HG03103 (cell line): ENCODE measurements around the gene DEFB127.
"Not testable (repeated sequence)": the region's sequence is repeated elsewhere in the genome, so short reads cannot be mapped to it uniquely, and the experiment has no call there.

Source experiments
- ATAC-seq: cut with Tn5 transposase; IDR thresholded peaks from one replicate; pipeline ENCODE4 v1.9.1; 2021; ENCODE audit warnings: low read depth; ENCODE audit not compliant: unreplicated experiment

Gene DEFB127, protein sequence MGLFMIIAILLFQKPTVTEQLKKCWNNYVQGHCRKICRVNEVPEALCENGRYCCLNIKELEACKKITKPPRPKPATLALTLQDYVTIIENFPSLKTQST

DNA sequence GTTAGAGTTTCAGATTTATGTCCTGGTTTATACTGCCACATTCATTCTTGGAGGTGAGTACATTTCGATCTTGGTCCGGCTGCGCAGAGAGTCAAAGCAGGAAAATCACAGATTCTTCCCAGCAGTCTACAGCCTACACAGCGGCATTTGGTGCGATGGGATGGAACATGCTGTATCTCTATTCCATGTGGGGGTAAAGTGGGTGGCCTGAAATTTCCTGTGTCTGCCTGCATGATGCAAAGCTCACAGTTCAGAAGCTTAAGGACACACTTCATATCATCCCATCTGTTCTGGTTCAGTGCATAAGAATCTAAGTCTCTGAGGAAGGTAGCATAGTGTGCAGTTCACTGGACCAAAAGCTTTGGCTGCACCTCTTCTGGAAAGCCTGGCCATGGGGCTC is at the start of gene DEFB127:
Gene DEFB127, plus strand, starts transcription at position 301 of the 400 bp plus-strand sequence. Its CDS starts 91 bp downstream, at position 392.
- no peak for ATAC-seq

GRCh38 chr20:112396-112795 is 44.9 kb upstream of the DEFB127 start:
- no peak for ATAC-seq

GRCh38 chr20:117518-117917 is 39.7 kb upstream of the DEFB127 start:
- no peak for ATAC-seq

DNA sequence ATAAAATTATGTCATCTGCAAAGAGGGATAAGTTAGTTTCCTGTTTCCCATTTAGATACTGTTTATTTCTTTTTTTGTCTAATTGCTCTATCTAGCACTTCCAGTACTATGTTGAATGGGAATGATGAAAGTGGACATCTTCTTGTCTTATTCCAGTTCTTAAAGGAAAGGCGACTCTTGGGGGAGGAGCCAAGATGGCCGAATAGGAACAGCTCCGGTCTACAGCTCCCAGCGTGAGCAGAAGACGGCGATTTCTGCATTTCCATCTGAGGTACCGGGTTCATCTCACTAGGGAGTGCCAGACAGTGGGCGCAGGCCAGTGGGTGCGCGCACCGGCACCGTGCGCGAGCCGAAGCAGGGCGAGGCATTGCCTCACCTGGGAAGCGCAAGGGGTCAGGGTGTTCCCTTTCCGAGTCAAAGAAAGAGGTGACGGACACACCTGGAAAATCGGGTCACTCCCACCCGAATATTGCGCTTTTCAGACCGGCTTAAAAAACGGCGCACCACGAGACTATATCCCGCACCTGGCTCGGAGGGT is 27.4 kb upstream of the DEFB127 start:
- not testable (repeated sequence) for ATAC-seq

DNA sequence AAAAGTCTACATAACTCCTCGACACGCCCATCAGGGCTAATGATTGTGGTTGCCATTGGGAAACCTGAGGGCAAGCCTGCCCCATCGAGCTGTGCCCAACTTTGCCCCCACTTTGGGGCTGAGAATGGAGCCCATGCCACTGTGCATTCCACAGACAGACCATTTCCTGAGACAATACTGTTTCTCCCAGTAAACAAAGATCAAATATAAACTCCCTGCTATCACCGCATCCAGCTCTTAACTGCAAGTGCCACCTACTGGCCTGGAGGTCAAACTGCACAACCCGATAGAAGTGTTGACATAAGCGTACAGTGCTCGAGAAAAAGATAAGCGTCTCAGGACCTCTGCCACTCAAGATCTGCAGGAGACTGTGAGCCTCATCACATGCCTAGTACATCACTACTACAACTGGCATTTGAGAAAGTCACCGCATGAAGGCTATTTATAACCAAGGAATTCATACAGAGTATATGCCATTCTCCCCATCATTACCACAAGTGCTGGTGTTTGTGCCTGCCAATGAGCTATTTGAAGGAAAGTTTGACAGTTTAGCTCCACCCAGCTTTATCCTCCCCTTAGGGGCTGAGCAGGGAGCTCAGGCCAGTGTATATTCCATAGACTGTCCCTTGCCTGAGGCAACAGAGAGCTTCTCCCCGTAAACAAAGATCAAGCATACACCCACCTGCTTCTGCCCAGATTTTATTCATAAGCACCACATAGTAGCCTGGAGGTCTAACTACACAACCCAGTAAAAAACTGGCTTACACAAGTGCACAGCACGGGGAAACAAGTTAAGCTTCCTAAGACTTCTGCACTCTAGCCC is 19.4 kb upstream of the DEFB127 start:
- ATAC-seq, result no peak

DNA sequence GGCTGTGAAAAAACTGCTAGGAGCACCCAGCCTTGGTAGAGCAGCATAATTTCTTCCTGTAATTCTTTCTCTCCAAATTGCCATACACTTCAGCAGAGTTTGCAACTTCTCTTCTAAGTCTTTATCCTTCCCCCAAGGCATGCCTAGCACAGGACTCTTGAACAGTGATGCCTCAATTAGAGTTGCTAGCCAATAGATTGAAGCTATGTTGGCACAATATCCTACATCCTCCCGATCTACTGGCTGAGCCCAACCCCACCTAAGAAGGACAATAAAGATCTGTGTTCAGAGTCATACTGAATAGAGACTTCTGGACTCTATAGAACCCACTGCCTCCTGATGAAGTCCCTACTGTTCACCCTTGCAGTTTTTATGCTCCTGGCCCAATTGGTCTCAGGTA is 15.0 kb upstream of the DEFB127 start, which contains the start of gene DEFB126:
Gene DEFB126, plus strand, starts transcription at position 301 of the 400 bp plus-strand sequence. Its CDS starts 39 bp downstream, at position 340.
- no peak for ATAC-seq

DNA sequence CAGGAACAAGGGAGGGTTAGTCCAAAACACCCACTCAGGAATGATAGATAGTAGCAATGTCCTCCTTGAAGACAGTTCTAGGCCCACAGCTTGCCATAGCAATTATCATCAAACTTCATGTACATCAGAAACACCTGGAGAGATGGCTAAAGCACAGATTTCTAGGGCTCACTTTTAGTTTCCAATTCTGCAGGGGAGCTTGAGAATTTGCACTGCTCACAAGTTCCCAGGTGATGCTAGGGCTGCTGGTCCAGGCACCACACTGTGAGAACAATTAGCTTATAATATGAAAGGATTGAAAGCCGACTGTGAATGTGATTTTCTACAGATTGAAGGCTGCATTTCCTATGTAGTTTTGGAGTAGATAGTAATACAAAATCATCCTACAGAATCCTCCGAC is 11.4 kb upstream of the DEFB127 start:
- no peak for ATAC-seq

DNA sequence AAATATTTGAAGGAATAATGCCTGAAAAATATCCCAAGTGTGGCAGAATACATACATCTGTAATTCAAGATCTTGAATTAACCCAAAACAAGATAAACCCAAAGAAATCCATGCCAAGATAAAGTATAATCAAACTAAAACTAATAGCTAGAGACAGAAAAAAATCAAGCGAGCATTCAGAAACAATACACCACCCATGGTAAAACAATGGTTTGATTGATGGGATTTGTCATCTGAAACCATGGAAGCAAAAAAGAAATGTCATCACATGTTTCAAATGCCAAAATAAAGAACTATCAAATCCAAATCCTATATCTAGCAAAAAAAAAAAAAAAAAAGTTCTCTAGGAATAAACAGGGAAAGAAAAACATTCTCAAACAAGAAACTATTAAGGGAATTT is 5.1 kb upstream of the DEFB127 start:
- ATAC-seq, result no peak

DNA sequence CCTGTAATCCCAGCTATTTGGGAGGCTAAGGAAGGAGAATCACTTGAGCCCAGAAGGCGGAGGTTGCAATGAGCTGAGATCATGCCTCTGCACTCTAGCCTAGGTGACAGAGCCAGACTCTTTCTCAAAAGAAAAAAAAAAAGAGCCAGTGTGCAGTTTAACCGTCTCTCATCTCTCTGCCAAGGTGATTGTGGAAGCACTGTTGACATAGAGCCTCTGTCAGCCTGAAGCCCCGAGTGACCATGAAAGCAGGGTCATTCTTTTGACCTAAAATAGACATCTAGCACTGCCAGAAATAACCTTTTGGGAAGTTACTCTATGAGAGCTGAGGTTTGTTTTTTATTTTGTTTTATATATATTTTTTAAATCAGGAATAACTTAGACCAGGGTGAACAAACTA is 7.4 kb downstream of the DEFB127 start:
- ATAC-seq, result no peak

DNA sequence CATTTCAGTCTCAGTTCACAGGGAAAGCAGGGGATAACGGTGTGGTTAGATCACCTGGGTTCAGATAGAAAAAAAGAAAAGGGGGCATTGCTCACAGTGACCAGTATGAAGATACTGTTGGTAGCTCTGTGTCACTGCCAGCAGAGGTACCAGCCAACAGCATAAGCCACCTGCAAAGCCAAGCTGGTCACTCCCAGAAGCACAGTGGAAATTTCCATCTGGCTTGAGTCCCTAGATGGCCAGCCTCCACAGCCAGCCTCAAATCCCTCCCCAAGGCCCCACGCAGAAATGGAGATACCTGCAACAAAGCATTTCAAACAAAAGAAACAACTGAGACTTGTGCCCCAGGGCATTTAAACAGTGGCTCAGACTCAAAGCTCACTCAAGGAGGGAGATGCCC is 11.6 kb downstream of the DEFB127 start:
- no peak for ATAC-seq

DNA sequence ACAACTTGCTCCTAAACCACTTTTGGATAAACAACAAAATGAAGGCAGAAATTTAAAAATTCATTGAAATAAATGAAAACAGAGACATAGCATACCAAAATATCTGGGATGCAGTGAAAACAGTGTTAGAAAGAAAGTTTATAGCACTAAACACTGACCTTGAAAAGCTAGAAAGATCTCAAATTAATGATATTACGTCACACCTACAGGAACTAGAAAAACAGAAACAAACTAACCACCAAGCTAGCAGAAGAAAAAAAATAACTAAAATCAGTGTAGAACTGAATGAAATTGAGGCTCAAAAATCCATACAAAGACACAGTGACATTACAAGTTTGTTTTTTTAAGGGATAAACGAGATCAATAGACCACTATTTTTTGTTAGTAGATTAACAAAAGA is 27.0 kb downstream of the DEFB127 start:
- no peak for ATAC-seq

DNA sequence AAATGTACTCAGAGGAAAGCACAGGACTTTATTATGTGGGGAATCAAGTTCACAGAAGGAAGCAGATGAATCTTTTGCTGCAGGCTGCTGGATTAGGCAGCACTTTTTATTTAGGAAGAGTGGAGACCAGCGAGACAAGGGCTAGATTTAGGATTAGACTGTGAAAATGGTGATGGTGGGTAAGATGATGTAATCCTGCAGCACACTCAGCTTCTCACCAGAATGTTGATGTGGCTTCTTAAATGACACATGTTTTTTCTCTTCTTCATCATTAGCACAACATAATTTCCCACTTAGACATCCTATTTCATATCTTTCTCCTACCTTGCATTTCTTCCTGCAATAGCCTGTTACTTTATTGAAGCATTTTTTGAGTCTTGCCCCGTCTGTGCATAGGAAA is 30.5 kb downstream of the DEFB127 start:
- ATAC-seq, result no peak

DNA sequence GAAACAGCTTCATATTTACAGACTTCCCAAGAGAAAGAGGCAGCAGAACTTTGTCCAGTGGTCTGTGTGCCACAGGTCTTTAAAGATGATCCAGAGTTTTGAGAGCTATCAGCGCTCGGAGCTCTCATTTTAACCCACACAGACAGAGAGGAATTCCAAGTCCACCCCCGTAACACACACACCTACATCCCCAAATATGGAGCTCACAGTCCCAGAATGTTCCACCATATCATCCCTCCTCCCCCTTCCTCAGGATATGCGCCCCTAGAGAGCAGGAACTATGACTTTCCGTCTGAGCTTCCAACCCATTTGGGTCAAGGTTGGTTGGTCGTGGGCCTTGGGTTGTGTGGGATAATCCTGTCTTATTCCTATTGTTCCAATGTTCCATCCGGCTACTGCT is 32.4 kb downstream of the DEFB127 start, which contains the start of gene DEFB128:
Gene DEFB128, minus strand, starts transcription at position 101 of the 400 bp plus-strand sequence. Its CDS starts 88 bp downstream, at position 13.
- ATAC-seq, result no peak

DNA sequence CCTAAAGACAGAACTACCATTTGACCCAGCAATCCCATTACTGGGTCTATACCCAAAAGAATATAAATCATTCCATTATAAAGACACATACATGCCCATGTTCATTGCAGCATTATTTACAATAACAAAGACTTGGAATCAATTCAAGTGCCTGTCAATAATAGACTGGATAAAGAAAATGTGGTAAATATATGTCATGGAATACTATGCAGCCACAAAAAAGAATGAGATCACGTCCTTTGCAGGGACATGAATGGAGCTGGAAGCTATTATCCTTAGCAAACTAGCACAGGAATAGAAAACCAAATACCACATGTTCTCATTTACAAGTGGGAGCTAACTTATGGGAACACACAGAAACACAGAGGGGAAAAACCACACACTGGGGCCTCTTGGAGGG is 41.0 kb downstream of the DEFB127 start:
- no peak for ATAC-seq

- ATAC-seq, result no peak
Measured at GRCh38 chr20:199996-200395, 42.7 kb downstream of the DEFB127 start.

DNA sequence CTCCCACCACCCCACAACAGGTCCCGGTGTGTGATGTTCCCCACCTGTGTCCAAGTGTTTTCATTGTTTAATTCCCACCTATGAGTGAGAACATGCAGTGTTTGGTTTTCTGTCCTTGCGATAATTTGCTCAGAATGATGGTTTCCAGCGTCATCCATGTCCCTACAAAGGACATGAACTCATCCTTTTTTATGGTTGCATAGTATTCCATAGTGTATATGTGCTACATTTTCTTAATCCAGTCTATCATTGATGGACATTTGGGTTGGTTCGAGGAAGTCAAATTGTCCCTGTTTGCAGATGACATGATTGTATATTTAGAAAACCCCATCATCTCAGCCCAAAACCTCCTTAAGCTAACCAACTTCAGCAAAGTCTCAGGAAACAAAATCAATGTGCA is 46.4 kb downstream of the DEFB127 start:
- not testable (repeated sequence) for ATAC-seq
